ENCODE results near the gene ADAMTS13.

ADAMTS13 gene

GRCh38 chr9:133499132-133499891, 77.1 kb downstream of the ADAMTS13 start:
- TF ChIP-seq CTCF (conservative IDR thresholded peaks at IDR 0.05; ENCODE audit: low read depth, low read length), result no peak
- H4K20me1 ChIP-seq (ENCODE audit: insufficient read depth), result no peaks in the 10 kb centered on the region
- H3K36me3 ChIP-seq (ENCODE audit: insufficient read depth), result no peaks in the 10 kb centered on the region
- no peak overlapping the region for H2AFZ ChIP-seq (ENCODE audit: low read depth)
- H3K79me2 ChIP-seq (ENCODE audit: insufficient read depth, low read depth), result no peaks in the 10 kb centered on the region
- peaks cover 73% of the 10 kb centered on the region for H3K27me3 ChIP-seq (ENCODE audit: insufficient read depth, low read depth)
- H3K4me3 ChIP-seq (IDR thresholded peaks at IDR 0.05; ENCODE audit: insufficient read depth, low read depth, low read length), result no peak overlapping the region
- H3K9ac ChIP-seq, result no peak overlapping the region
- H3K4me2 ChIP-seq, result no peak overlapping the region
- H3K27ac ChIP-seq, result no peak overlapping the region
- H3K4me1 ChIP-seq (ENCODE audit: low read depth, poor library complexity, severe bottlenecking), result no peaks in the 10 kb centered on the region

GRCh38 chr9:133499892-133500270, 77.7 kb downstream of the ADAMTS13 start:
- peaks cover 74% of the 10 kb centered on the region for H3K27me3 ChIP-seq (ENCODE audit: insufficient read depth, low read depth)
- H2AFZ ChIP-seq (ENCODE audit: low read depth), result no peak overlapping the region
- H3K4me1 ChIP-seq (ENCODE audit: low read depth, poor library complexity, severe bottlenecking), result no peaks in the 10 kb centered on the region
- H3K36me3 ChIP-seq (ENCODE audit: insufficient read depth), result no peaks in the 10 kb centered on the region
- H3K4me2 ChIP-seq, result no peak overlapping the region
- H3K4me3 ChIP-seq (IDR thresholded peaks at IDR 0.05; ENCODE audit: insufficient read depth, low read depth, low read length), result no peak overlapping the region
- TF ChIP-seq CTCF (conservative IDR thresholded peaks at IDR 0.05; ENCODE audit: low read depth, low read length), result no peak
- H4K20me1 ChIP-seq (ENCODE audit: insufficient read depth), result no peaks in the 10 kb centered on the region
- H3K9ac ChIP-seq, result no peak overlapping the region
- H3K27ac ChIP-seq, result no peak overlapping the region
- no peaks in the 10 kb centered on the region for H3K79me2 ChIP-seq (ENCODE audit: insufficient read depth, low read depth)

GRCh38 chr9:133502112-133502511, 79.9 kb downstream of the ADAMTS13 start:
- Histone ChIP-seq H3K36me3 (ENCODE audit: insufficient read depth) (no peaks in the 10 kb centered on the region), H3K4me1 (ENCODE audit: low read depth, poor library complexity, severe bottlenecking) (no peaks in the 10 kb centered on the region), H3K4me2 (no peak overlapping the region), H3K79me2 (ENCODE audit: insufficient read depth, low read depth) (no peaks in the 10 kb centered on the region), H2AFZ (ENCODE audit: low read depth) (no peak overlapping the region), H3K27me3 (ENCODE audit: insufficient read depth, low read depth) (peaks cover 82% of the 10 kb centered on the region), H3K27ac (no peak overlapping the region), H3K9ac (no peak overlapping the region), H4K20me1 (ENCODE audit: insufficient read depth) (no peaks in the 10 kb centered on the region), H3K4me3 (IDR thresholded peaks at IDR 0.05; ENCODE audit: insufficient read depth, low read depth, low read length) (no peak overlapping the region)
- TF ChIP-seq CTCF (conservative IDR thresholded peaks at IDR 0.05; ENCODE audit: low read depth, low read length), result no peak

GRCh38 chr9:133505186-133505830, 83.1 kb downstream of the ADAMTS13 start:
- no peak overlapping the region for H3K9ac ChIP-seq
- H2AFZ ChIP-seq (ENCODE audit: low read depth), result no peak overlapping the region
- no peaks in the 10 kb centered on the region for H3K4me1 ChIP-seq (ENCODE audit: low read depth, poor library complexity, severe bottlenecking)
- H3K27me3 ChIP-seq (ENCODE audit: insufficient read depth, low read depth), result peaks cover 86% of the 10 kb centered on the region
- H3K4me2 ChIP-seq, result no peak overlapping the region
- H4K20me1 ChIP-seq (ENCODE audit: insufficient read depth), result no peaks in the 10 kb centered on the region
- H3K27ac ChIP-seq, result no peak overlapping the region
- H3K4me3 ChIP-seq (IDR thresholded peaks at IDR 0.05; ENCODE audit: insufficient read depth, low read depth, low read length), result no peak overlapping the region
- no peak for TF ChIP-seq CTCF (conservative IDR thresholded peaks at IDR 0.05; ENCODE audit: low read depth, low read length)
- H3K36me3 ChIP-seq (ENCODE audit: insufficient read depth), result no peaks in the 10 kb centered on the region
- no peaks in the 10 kb centered on the region for H3K79me2 ChIP-seq (ENCODE audit: insufficient read depth, low read depth)
